ENCODE measurements around the gene PRKN. TPM values are rescaled to one million over a fixed set of nuclear protein-coding genes. Genes with fewer than 3 reads are reported as not detected.

The PRKN gene
- total RNA-seq, 4 donors from 2014 or later: 4.5 to 12.3 (median 9.0) TPM

- Histone ChIP-seq H3K36me3 (no peaks in the 10 kb centered on the region), H3K9me3 (no peaks in the 10 kb centered on the region), H3K4me1 (no peaks in the 10 kb centered on the region), H3K27ac (no peak overlapping the region), H3K4me3 (no peak overlapping the region), H3K27me3 (no peaks in the 10 kb centered on the region)
- intact Hi-C loops (cut with DNase I; ENCODE audit: low total_unique reads) (no loop called here), in situ Hi-C loops (cut with MboI; ENCODE audit: low pct_ligation_motif_present in 1 of 4, low pct_unique_long_range_greater_than_20kb in 1 of 4, low sequenced_read_pairs in 3 of 4) (no loop called here)
- DNase-seq: no peak
- no peak for TF ChIP-seq POLR2AphosphoS5 (IDR thresholded peaks at IDR 0.05)
- no peak for TF ChIP-seq POLR2A (IDR thresholded peaks at IDR 0.05)
- TF ChIP-seq EP300 (IDR thresholded peaks at IDR 0.05; ENCODE audit: low read depth): no peak
- TF ChIP-seq CTCF (IDR thresholded peaks at IDR 0.05): no peak
- 75 to 85% methylated on average over 2 of the region's 2 CpGs for WGBS, 2 donors (ENCODE audit: low coverage in 1 of 2)
Observed at GRCh38 chr6:161809971-161810370, 917.6 kb downstream of the PRKN start.

DNA sequence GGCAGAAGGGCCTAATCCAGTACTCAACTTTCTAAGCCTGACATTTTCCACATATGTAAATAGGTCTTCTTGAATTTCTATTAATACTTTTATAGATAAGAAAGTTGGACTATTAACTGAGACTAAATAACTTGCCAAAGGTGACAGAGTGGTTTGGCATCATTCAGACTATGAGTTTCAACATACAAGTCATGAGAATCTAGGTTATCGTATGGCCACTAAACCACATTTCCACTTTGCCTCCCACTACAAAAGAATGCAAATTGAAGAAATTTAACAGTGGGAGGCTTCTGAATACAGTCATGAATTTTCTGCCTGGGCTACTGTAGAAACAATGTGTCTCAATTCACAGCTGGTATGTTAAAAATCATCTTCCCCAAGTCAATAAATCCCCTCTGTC is 922.7 kb downstream of the PRKN start:
- DNase-seq: no peak
- Histone ChIP-seq H3K4me1 (no peaks in the 10 kb centered on the region), H3K4me3 (no peak overlapping the region), H3K36me3 (no peaks in the 10 kb centered on the region), H3K9me3 (no peaks in the 10 kb centered on the region), H3K27me3 (no peaks in the 10 kb centered on the region), H3K27ac (no peak overlapping the region)
- intact Hi-C loops (cut with DNase I; ENCODE audit: low total_unique reads) (no loop called here), in situ Hi-C loops (cut with MboI; ENCODE audit: low pct_ligation_motif_present in 1 of 4, low pct_unique_long_range_greater_than_20kb in 1 of 4, low sequenced_read_pairs in 3 of 4) (no loop called here)
- 70 to 89% methylated on average over 1 of the region's 1 CpG for WGBS, 2 donors (ENCODE audit: low coverage in 1 of 2)
- TF ChIP-seq CTCF (IDR thresholded peaks at IDR 0.05) (no peak), POLR2A (IDR thresholded peaks at IDR 0.05) (no peak), EP300 (IDR thresholded peaks at IDR 0.05; ENCODE audit: low read depth) (no peak), POLR2AphosphoS5 (IDR thresholded peaks at IDR 0.05) (no peak)

GRCh38 chr6:161803131-161803530 is 924.4 kb downstream of the PRKN start:
- intact Hi-C loops (cut with DNase I; ENCODE audit: low total_unique reads) (no loop called here), in situ Hi-C loops (cut with MboI; ENCODE audit: low pct_ligation_motif_present in 1 of 4, low pct_unique_long_range_greater_than_20kb in 1 of 4, low sequenced_read_pairs in 3 of 4) (no loop called here)
- Histone ChIP-seq H3K36me3 (no peaks in the 10 kb centered on the region), H3K27ac (no peak overlapping the region), H3K27me3 (no peaks in the 10 kb centered on the region), H3K9me3 (no peaks in the 10 kb centered on the region), H3K4me1 (no peaks in the 10 kb centered on the region), H3K4me3 (no peak overlapping the region)
- DNase-seq: no peak
- WGBS, 2 donors (ENCODE audit: low coverage in 1 of 2): 50 to 59% methylated on average over 1 to 3 of the region's 3 CpGs
- TF ChIP-seq POLR2A (IDR thresholded peaks at IDR 0.05): no peak
- TF ChIP-seq CTCF (IDR thresholded peaks at IDR 0.05): no peak

DNA sequence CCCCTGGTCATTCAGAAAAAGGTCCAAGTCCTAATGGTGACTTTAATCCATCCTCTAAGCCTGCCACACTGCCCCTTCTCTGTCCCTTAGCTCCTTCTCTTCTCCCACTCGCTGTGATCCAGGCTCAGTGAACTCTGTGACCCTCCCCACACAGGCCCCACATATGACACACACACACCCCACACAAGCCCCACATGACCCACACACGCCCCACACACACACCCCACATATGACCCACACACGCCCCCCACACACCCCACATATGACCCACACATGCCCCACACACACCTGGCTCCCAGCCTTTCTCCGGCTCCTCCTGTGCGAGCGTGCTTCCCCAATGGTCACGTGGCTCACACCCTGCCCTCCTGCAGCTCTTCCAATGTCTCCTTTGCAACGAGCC is 925.3 kb downstream of the PRKN start:
- in situ Hi-C loops (cut with MboI; ENCODE audit: low pct_ligation_motif_present in 1 of 4, low pct_unique_long_range_greater_than_20kb in 1 of 4, low sequenced_read_pairs in 3 of 4) (no loop called here), intact Hi-C loops (cut with DNase I; ENCODE audit: low total_unique reads) (no loop called here)
- WGBS, 2 donors (ENCODE audit: low coverage in 1 of 2): 86 to 88% methylated on average over 5 to 8 of the region's 8 CpGs

More for the DNA sequence above, 925.3 kb downstream of the PRKN start:
- no peaks in the 10 kb centered on the region for H3K27me3 ChIP-seq
- H3K36me3 ChIP-seq: no peaks in the 10 kb centered on the region
- no peak for TF ChIP-seq EP300 (IDR thresholded peaks at IDR 0.05; ENCODE audit: low read depth)
- no peak for TF ChIP-seq POLR2AphosphoS5 (IDR thresholded peaks at IDR 0.05)
- no peak for TF ChIP-seq POLR2A (IDR thresholded peaks at IDR 0.05)
- TF ChIP-seq CTCF (IDR thresholded peaks at IDR 0.05): no peak
- DNase-seq: no peak
- H3K4me3 ChIP-seq: no peak overlapping the region
- H3K27ac ChIP-seq: no peak overlapping the region
- no peaks in the 10 kb centered on the region for H3K4me1 ChIP-seq
- H3K9me3 ChIP-seq: no peaks in the 10 kb centered on the region
